Measurements from ENCODE around the gene COX7B2.

DNA sequence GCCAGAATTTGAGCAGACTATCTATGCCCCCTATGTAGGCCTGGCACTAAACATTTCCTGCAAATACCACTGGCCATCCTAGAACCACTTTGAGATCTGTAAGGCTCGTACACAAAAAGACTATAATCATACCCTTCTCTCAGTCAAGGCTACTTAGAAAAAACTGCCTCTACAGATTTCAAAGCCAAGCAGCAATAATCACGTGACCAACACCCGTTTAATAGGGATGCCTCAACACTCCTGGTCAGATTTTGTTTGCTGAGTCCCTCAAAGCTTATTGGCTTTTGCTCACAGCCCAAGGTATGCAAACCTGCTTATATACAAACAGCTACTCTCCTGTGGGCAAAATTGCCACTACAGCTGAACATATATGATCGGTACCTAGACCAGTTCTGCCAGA is 897 bp downstream of the COX7B2 start:
- TF ChIP-seq, protein P1, sequence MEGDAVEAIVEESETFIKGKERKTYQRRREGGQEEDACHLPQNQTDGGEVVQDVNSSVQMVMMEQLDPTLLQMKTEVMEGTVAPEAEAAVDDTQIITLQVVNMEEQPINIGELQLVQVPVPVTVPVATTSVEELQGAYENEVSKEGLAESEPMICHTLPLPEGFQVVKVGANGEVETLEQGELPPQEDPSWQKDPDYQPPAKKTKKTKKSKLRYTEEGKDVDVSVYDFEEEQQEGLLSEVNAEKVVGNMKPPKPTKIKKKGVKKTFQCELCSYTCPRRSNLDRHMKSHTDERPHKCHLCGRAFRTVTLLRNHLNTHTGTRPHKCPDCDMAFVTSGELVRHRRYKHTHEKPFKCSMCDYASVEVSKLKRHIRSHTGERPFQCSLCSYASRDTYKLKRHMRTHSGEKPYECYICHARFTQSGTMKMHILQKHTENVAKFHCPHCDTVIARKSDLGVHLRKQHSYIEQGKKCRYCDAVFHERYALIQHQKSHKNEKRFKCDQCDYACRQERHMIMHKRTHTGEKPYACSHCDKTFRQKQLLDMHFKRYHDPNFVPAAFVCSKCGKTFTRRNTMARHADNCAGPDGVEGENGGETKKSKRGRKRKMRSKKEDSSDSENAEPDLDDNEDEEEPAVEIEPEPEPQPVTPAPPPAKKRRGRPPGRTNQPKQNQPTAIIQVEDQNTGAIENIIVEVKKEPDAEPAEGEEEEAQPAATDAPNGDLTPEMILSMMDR (IDR thresholded peaks at IDR 0.05 in 2 of 3, conservative IDR thresholded peaks at IDR 0.05 in 1 of 3; ENCODE audit: control insufficient read depth in 2 of 3, extremely low read depth in 1 of 3, insufficient read depth in 1 of 3, low read depth in 3 of 3, low read length in 3 of 3): no peak
- TF ChIP-seq CREB1 (IDR thresholded peaks at IDR 0.05; ENCODE audit: low read depth): no peak
- TF ChIP-seq TCF7 (IDR thresholded peaks at IDR 0.05; ENCODE audit: borderline replicate concordance): no peak
- TF ChIP-seq DPF2 (IDR thresholded peaks at IDR 0.05): no peak
- TF ChIP-seq SMAD1 (IDR thresholded peaks at IDR 0.05; ENCODE audit: low read depth, partially characterized antibody): no peak
- TF ChIP-seq ZNF274 (IDR thresholded peaks at IDR 0.05; ENCODE audit: insufficient read depth, insufficient read length): no peak
- TF ChIP-seq, protein P2, sequence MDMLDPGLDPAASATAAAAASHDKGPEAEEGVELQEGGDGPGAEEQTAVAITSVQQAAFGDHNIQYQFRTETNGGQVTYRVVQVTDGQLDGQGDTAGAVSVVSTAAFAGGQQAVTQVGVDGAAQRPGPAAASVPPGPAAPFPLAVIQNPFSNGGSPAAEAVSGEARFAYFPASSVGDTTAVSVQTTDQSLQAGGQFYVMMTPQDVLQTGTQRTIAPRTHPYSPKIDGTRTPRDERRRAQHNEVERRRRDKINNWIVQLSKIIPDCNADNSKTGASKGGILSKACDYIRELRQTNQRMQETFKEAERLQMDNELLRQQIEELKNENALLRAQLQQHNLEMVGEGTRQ (IDR thresholded peaks at IDR 0.05; ENCODE audit: borderline replicate concordance, low read depth, low read length): no peak
